Ramos (cell line): ENCODE results near the gene PSENEN.
"Not testable (repeated sequence)": the region's sequence is repeated elsewhere in the genome, so short reads cannot be mapped to it uniquely, and the experiment has no call there.

ENCODE experiments used
- in situ Hi-C: fragments of 300-500 bp; cut with MboI; formaldehyde crosslinking; loops from one replicate; pipeline ENCODE4 v1.14.3; 2022; ENCODE audit warnings: low sequenced_read_pairs; ENCODE audit not compliant: unreplicated experiment

Gene PSENEN

DNA sequence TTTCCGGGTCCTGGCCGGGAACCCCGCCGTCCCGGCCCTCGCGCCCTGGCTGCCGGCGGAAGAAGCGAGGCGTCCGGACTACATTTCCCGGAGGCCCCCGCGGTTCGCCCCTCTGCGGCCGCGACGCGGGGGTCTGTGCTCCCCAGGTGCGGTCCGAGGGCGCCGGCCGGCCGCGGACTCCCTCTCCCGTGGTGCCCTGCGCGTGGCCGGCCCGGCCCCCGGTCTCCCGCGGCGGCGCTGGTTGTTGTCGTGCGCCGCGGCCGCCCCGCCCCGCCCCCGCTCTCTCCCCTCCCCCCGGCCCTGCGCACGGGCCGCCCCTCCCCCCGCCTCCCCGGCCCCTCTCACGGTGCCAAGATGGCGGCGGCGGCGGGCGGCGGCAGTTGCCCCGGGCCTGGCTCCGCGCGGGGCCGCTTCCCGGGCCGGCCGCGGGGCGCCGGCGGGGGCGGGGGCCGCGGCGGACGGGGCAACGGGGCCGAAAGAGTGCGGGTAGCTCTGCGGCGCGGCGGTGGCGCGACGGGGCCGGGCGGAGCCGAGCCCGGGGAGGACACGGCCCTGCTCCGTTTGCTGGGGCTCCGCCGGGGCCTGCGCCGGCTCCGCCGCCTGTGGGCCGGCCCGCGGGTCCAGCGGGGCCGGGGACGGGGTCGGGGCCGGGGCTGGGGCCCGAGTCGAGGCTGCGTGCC, 27.6 kb upstream of the PSENEN start, which contains the start of gene KMT2B:
Gene KMT2B, plus strand, starts transcription at position 339 of the 680 bp plus-strand sequence. Its CDS starts 16 bp downstream, at position 355.
- in situ Hi-C loops: no loop called here

DNA sequence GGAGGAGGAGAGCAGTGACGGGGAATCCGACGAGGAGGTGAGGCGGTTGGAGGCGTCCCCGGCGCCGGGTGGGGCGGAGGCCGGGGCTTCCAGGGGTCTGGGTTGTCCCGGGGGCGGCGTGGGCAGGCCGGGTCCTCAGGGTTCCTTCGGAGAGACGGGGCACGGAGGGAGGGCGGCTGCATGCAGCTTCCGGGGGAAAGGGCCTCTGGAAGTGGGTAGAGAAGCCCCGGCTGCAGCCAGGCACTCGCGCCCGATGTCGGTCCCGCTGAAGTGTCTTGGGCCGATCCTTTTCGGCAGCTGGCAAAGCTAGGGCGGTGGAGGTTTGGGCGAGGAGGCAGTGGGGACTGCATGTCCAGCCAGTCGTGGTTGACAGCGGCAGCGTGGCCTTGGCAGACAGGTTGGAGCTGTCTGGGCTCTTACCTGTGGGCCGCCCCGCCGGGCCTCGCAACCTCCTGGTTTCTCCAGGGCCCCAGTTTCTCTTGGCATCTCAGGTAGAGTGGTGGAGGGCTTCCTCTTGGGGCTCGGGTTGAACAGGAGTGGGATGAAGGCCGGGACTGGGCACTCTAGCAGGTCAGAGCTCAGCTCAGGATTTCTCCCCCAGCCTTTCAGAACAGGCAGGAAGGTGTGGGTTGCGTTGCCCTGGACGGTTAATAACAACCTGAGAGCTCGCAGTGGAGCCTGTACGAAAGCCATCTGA, 27.0 kb upstream of the PSENEN start:
- in situ Hi-C loops: no loop called here

DNA sequence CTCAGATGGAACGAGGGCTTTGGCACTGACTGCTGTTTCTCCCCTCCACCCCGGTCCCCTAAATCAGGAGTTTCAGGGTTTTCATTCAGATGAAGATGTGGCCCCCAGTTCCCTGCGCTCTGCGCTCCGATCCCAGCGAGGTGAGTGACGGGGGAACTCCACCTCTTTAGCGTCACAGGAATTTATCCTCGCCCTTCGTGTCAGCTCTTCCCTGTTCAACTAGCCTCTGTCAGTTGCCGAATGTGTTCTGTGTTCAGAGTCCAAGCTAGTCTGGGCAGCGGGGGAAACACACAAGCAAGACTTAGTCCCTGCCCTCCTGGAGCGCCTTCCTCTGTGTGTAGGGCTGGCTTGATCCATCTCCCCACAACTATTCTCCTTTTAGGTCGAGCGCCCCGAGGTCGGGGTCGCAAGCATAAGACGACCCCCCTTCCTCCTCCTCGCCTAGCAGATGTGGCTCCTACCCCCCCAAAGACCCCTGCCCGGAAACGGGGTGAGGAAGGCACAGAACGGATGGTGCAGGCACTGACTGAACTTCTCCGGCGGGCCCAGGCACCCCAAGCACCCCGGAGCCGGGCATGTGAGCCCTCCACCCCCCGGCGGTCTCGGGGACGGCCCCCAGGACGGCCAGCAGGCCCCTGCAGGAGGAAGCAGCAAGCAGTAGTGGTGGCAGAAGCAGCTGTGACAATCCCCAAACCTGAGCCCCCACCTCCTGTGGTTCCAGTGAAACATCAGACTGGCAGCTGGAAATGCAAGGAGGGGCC, 25.9 kb upstream of the PSENEN start:
- in situ Hi-C loops: no loop called here

- in situ Hi-C loops: no loop called here
Measured at GRCh38 chr19:35720163-35720524, 25.3 kb upstream of the PSENEN start.

DNA sequence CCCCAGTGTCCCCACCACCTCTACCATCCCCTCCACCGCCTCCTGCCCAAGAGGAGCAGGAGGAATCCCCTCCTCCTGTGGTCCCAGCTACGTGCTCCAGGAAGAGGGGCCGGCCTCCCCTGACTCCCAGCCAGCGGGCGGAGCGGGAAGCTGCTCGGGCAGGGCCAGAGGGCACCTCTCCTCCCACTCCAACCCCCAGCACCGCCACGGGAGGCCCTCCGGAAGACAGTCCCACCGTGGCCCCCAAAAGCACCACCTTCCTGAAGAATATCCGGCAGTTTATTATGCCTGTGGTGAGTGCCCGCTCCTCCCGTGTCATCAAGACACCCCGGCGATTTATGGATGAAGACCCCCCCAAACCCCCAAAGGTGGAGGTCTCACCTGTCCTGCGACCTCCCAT, 24.8 kb upstream of the PSENEN start:
- in situ Hi-C loops: no loop called here

DNA sequence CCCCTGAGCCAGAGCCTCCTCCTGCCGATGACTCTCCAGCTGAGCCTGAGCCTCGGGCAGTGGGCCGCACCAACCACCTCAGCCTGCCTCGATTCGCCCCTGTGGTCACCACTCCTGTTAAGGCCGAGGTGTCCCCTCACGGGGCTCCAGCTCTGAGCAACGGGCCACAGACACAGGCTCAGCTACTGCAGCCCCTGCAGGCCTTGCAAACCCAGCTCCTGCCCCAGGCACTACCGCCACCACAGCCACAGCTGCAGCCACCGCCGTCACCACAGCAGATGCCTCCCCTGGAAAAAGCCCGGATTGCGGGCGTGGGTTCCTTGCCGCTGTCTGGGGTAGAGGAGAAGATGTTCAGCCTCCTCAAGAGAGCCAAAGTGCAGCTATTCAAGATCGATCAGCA, 24.1 kb upstream of the PSENEN start:
- in situ Hi-C loops: no loop called here

DNA sequence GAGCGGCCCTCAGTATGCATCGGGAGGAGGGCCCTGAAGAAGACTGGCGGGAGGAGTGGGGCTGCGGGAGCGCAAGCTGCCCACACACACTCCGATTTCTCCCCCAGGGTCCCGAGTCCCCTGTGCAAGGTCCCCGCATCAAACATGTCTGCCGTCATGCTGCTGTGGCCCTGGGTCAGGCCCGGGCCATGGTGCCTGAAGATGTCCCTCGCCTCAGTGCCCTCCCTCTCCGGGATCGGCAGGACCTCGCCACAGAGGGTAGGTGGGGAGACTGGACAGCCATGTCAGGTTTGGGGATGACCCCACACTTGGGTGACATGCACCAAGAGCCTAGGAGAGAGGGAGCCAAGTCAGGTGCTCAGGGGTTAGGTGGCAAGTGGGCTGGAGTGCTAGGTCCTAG, 23.0 kb upstream of the PSENEN start:
- in situ Hi-C loops: no loop called here

- in situ Hi-C loops: no loop called here
Measured at GRCh38 chr19:35722897-35723296, 22.6 kb upstream of the PSENEN start.

DNA sequence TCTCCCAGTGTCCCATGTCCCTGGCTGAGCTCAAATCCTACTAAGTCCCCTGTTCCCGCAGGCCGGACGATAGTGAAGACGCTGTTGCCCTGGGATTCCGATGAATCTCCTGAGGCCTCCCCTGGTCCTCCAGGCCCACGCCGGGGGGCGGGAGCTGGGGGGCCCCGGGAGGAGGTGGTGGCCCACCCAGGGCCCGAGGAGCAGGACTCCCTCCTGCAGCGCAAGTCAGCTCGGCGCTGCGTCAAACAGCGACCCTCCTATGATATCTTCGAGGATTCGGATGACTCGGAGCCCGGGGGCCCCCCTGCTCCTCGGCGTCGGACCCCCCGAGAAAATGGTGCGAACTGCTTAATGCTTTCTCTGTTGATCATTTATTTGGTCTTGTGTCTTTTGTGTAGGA, 21.8 kb upstream of the PSENEN start:
- in situ Hi-C loops: no loop called here

DNA sequence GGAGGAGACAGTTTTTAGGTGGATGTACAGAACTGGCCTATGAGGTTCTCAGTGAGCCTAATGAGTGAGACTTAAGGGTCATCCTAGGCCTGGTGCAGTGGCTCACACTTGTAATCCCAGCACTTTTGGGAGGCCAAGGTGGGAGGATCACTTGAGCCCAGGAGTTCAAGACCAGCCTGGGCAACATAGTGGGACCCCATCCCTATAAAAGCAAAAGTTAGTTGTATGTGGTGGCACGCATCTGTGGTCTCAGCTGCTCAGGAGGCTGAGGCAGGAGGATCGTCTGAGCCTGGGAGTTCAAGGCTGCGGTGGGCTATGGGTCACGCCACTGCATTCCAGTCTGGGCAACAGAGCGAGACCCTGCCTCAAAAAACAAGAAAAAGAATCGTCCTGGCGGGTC, 21.3 kb upstream of the PSENEN start:
- in situ Hi-C loops: not testable (repeated sequence)

GRCh38 chr19:35724560-35724959, 20.9 kb upstream of the PSENEN start:
- in situ Hi-C loops: no loop called here

DNA sequence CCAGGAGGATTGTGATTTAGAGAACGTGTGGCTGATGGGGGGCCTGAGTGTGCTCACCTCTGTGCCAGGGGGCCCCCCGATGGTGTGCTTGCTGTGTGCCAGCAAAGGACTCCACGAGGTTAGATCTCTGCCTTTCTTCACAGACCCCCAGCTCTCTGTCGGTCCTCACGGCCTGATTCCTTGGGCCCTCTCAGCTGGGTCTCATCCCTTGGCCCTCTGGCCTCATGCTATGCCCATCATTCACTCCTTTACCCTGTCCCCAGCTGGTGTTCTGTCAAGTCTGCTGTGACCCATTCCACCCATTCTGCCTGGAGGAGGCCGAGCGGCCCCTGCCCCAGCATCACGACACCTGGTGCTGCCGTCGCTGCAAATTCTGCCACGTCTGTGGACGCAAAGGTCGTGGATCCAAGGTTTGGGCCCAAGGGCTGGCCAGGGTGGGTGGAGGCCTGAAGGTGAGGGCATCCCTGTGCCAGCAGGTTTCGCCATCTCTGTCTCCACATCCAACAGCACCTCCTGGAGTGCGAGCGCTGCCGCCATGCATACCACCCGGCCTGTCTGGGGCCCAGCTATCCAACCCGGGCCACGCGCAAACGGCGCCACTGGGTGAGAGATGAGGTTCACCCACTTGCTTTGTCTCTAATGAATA, 20.1 kb upstream of the PSENEN start:
- in situ Hi-C loops: no loop called here

DNA sequence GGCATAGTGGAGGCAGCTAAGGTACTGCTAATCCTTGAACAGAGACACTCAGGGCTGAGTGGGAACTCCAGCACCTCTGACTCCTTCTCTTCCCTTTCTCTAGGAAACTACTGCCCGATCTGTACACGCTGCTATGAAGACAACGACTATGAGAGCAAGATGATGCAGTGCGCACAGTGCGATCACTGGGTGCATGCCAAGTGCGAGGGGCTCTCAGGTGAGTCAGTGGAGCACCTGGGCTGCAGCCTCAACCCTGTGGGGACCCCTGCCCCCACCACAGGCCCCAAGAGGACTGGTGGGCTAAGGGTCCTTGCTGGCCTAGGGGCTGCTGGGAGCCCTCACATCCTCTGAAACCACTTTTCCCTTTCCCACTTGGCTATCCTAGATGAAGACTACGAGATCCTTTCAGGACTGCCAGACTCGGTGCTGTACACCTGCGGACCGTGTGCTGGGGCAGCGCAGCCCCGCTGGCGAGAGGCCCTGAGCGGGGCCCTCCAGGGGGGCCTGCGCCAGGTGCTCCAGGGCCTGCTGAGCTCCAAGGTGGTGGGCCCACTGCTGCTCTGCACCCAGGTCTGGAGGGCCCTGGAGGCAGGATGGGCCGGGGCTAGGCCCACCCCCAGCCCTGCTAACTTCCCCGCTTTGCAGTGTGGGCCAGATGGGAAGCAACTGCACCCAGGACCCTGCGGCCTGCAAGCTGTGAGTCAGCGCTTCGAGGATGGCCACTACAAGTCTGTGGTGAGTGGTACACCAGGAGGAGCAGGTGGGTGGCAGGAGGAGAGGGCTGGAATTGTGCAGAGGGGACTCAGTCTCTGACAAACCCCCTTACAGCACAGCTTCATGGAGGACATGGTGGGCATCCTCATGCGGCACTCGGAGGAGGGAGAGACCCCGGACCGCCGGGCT, 18.1 kb upstream of the PSENEN start:
- in situ Hi-C loops: no loop called here

GRCh38 chr19:35727956-35728706, 17.3 kb upstream of the PSENEN start:
- in situ Hi-C loops: no loop called here

- in situ Hi-C loops: no loop called here
Measured at GRCh38 chr19:35729021-35729420, 16.4 kb upstream of the PSENEN start.

GRCh38 chr19:35729763-35730162, 15.7 kb upstream of the PSENEN start:
- in situ Hi-C loops: no loop called here

- in situ Hi-C loops: no loop called here
Measured at GRCh38 chr19:35730326-35730725, 15.1 kb upstream of the PSENEN start.

GRCh38 chr19:35731353-35731752, 14.1 kb upstream of the PSENEN start:
- in situ Hi-C loops: no loop called here

DNA sequence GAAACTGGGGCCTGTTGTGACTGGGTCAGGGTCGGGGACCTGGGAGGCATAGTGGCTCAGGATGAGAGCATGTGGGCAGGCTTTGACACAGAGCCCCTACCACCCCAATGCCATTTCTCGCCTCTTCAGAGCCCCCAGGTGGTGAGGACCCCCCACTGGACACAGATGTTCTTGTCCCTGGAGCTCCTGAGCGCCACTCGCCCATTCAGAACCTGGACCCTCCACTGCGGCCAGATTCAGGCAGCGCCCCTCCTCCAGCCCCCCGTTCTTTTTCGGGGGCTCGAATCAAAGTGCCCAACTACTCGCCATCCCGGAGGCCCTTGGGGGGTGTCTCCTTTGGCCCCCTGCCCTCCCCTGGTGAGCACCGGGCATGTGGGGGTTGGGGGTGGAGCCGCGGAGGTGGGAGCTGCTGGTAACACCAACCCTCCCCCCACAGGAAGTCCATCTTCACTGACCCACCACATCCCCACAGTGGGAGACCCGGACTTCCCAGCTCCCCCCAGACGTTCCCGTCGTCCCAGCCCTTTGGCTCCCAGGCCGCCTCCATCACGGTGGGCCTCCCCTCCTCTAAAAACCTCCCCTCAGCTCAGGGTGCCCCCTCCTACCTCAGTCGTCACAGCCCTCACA, 13.6 kb upstream of the PSENEN start:
- in situ Hi-C loops: no loop called here
